HepG2 (cell line): ENCODE results near the gene TULP4. TPM values are rescaled to one million over a fixed set of nuclear protein-coding genes. Genes with fewer than 3 reads are reported as not detected.

Experiments
- ATAC-seq: fragments of 200-7000 bp; cut with Tn5 transposase; 3 replicates; pipeline ENCODE4 v1.9.1; 2020; ENCODE audit warnings: mild to moderate bottlenecking, moderate library complexity
- BruUV-seq: library from RNA; stranded (reverse); fragments of 400-500 nt; replicated peaks from 2 replicates; lab custom pipeline; 2021; lab: Mats Ljungman, UMichigan
- CTCF ChIA-PET: fragments of 300-600 bp; formaldehyde crosslinking; extraction: SDS; loops from one replicate; lab custom pipeline; 2021; ENCODE audit warnings: low total read pairs, inconsistent platforms, low intra/inter-chr PET ratio; lab: Yijun Ruan, JAX
- POLR2A ChIA-PET: fragments of 350-600 bp; sonication (Branson Sonifier 250); formaldehyde crosslinking; loops from one replicate; lab custom pipeline; 2020; ENCODE audit warnings: antibody characterized with exemption, inconsistent platforms; lab: Yijun Ruan, JAX
- DNase-seq: peaks from one replicate; pipeline ENCODE4 v3.0.0-alpha.2; 2015; ENCODE audit warnings: low spot score
- FAIRE-seq: peaks from 3 replicates; lab custom pipeline; 2011; peaks lifted over from hg19 to GRCh38; lab: Jason Lieb, UNC
- H2AFZ ChIP-seq: one replicate; pipeline ENCODE4 v1.6.1; 2011; ENCODE audit warnings: low read length, inconsistent platforms
- H3K27ac ChIP-seq: fragments of 300-600 bp; 3 replicates; pipeline ENCODE4 v1.8.0; 2011; ENCODE audit warnings: mixed run types, mild to moderate bottlenecking, mixed read lengths, low read length, inconsistent platforms; ENCODE audit not compliant: insufficient read depth; ENCODE audit errors: extremely low read length
- H3K27me3 ChIP-seq, 2 experiments: fragments of 200-600 bp in 1 of 2; 2 replicates in 1 of 2; 3 replicates in 1 of 2; pipeline versions ENCODE4 v1.6.0 to v1.8.0; 2011; ENCODE audit warnings: low read length in 2 of 2, mild to moderate bottlenecking in 2 of 2, moderate library complexity in 2 of 2, inconsistent platforms in 1 of 2; ENCODE audit not compliant: insufficient read depth in 2 of 2, control insufficient read depth in 1 of 2
- H3K36me3 ChIP-seq, 2 experiments: fragments of 200-600 bp in 1 of 2; replicated peaks in 1 of 2; 2 replicates in 1 of 2; 3 replicates in 1 of 2; pipeline versions ENCODE4 v1.5.1 to v1.8.0; 2011; ENCODE audit warnings: low read length in 2 of 2, inconsistent platforms in 1 of 2; ENCODE audit not compliant: insufficient read depth in 2 of 2, control insufficient read depth in 1 of 2
- H3K4me1 ChIP-seq: 2 replicates; pipeline ENCODE4 v1.5.1; 2012; ENCODE audit warnings: low read length, inconsistent platforms; ENCODE audit not compliant: insufficient read depth
- H3K4me2 ChIP-seq: 2 replicates; pipeline ENCODE4 v1.6.0; 2011; ENCODE audit warnings: low read depth, low read length, inconsistent platforms
- H3K4me3 ChIP-seq, 3 experiments: fragments of 200-600 bp in 1 of 3; sonication (generic), shearing (Covaris generic) in 1 of 3; replicated peaks in 1 of 3; 2 replicates each; pipeline ENCODE4 v1.5.1; 2011 to 2016; ENCODE audit warnings: low read length in 3 of 3, inconsistent platforms in 2 of 3, low read depth in 2 of 3, mild to moderate bottlenecking in 2 of 3, control low read depth in 1 of 3, mixed read lengths in 1 of 3; ENCODE audit not compliant: insufficient read depth in 1 of 3
- H3K79me2 ChIP-seq: one replicate; pipeline ENCODE4 v1.6.1; 2011; ENCODE audit warnings: low read length, inconsistent platforms; ENCODE audit not compliant: insufficient read depth
- H3K9ac ChIP-seq: 2 replicates; pipeline ENCODE4 v1.6.0; 2011; ENCODE audit warnings: mild to moderate bottlenecking, low read depth, low read length, inconsistent platforms; ENCODE audit not compliant: insufficient read depth
- H3K9me3 ChIP-seq: 2 replicates; pipeline ENCODE4 v1.5.1; 2012; ENCODE audit warnings: mild to moderate bottlenecking, low read length
- H4K20me1 ChIP-seq: 2 replicates; pipeline ENCODE4 v1.6.0; 2011; ENCODE audit warnings: inconsistent platforms, mild to moderate bottlenecking, low read length, moderate library complexity; ENCODE audit not compliant: insufficient read depth
- POLR2AphosphoS2 ChIP-seq: IDR thresholded peaks from 2 replicates; pipeline ENCODE4 v1.6.1; 2011; ENCODE audit warnings: low read depth, low read length, improper control_type of control experiment
- RNF2 ChIP-seq: fragments of 450-650 bp; conservative IDR thresholded peaks from 2 replicates; pipeline ENCODE4 v1.6.1; 2016; ENCODE audit warnings: low read depth
- ZFP1 ChIP-seq: IDR thresholded peaks from 2 replicates; pipeline ENCODE4 v1.6.1; 2016
- ZFP41 ChIP-seq: sonication (generic); formaldehyde crosslinking; IDR thresholded peaks from 2 replicates; pipeline ENCODE4 v1.4.0; 2020; ENCODE audit warnings: mild to moderate bottlenecking, missing genetic modification reagents, borderline replicate concordance
- ZKSCAN5 ChIP-seq: sonication (generic); formaldehyde crosslinking; IDR thresholded peaks from 2 replicates; pipeline ENCODE4 v1.5.1; 2020; ENCODE audit warnings: mild to moderate bottlenecking, missing genetic modification reagents
- ZNF18 ChIP-seq: sonication (generic); formaldehyde crosslinking; IDR thresholded peaks from 2 replicates; pipeline ENCODE4 v1.8.0; 2022; ENCODE audit warnings: mild to moderate bottlenecking, missing genetic modification reagents; ENCODE audit not compliant: insufficient replicate concordance
- ZNF354B ChIP-seq: sonication (generic); formaldehyde crosslinking; IDR thresholded peaks from 2 replicates; pipeline ENCODE4 v1.8.0; 2022; ENCODE audit warnings: mild to moderate bottlenecking, missing genetic modification reagents
- ZNF414 ChIP-seq: sonication (generic); formaldehyde crosslinking; IDR thresholded peaks from 2 replicates; pipeline ENCODE4 v1.5.0; 2020; ENCODE audit warnings: missing genetic modification reagents
- ZNF496 ChIP-seq: sonication (generic); formaldehyde crosslinking; IDR thresholded peaks from 2 replicates; pipeline ENCODE4 v1.8.1; 2023; ENCODE audit warnings: mild to moderate bottlenecking, moderate library complexity, missing genetic modification reagents; ENCODE audit not compliant: insufficient replicate concordance
- whole genome bisulfite sequencing: methylation state at CpG from one replicate; pipeline ENCODE4 v1.1.6; 2017; ENCODE audit warnings: low lambda C conversion rate; 5-methylcytosine and 5-hydroxymethylcytosine counted together
- in situ Hi-C: cut with HindIII; loops from 2 replicates; pipeline ENCODE4 v1.10.0; 2017; ENCODE audit warnings: low pct_unique_long_range_greater_than_20kb; ENCODE audit not compliant: extremely low pct_ligation_motif_present
- intact Hi-C: fragments of 100-400 bp; cut with micrococcal nuclease; formaldehyde crosslinking; loops from one replicate; pipeline ENCODE4 v1.10.0; 2022; ENCODE audit not compliant: unreplicated experiment
- polyA plus RNA-seq, 8 experiments: library from polyadenylated mRNA; depleted of rRNA in 3 of 8; stranded (reverse) in 7 of 8; unstranded in 1 of 8; fragments of >200 nt; fragmentation: Illumina TruSeq in 4 of 8; extraction: Trizol in 4 of 8; gene quantifications; 2 replicates each; pipeline versions ENCODE4 v1.2.1 to v1.2.3, GENCODE V29; 2011 to 2016; ENCODE audit warnings: low read depth in 4 of 8, missing spikeins in 1 of 8, mixed read lengths in 1 of 8; ENCODE audit not compliant: insufficient read depth in 1 of 8
- total RNA-seq, 5 experiments: library from RNA; depleted of rRNA; stranded (reverse); fragments of >200 nt; fragmentation: Illumina TruSeq; extraction: Trizol; gene quantifications; 2 replicates each; pipeline ENCODE4 v1.2.3, GENCODE V29; 2016; ENCODE audit warnings: low read depth in 1 of 5

Gene TULP4
- total and polyA plus RNA-seq, 2 of the 13 experiments (the other 11 are each of a cell fraction or from before 2014, with no cell fraction given) = 21.1 to 122 TPM

GRCh38 chr6:158439255-158439654, 127.0 kb downstream of the TULP4 start:
- 0 out of 2 replicates have a peak, but pooled peaks cover 4% of the 10 kb centered on the region for H3K4me1 ChIP-seq
- no peak overlapping the region for H3K9ac ChIP-seq
- H4K20me1 ChIP-seq = no peaks in the 10 kb centered on the region
- in situ Hi-C loops = no loop called here
- peaks cover 13 to 37% of the 10 kb centered on the region in 2 experiments for H3K36me3 ChIP-seq
- no peaks in the 10 kb centered on the region for H3K9me3 ChIP-seq
- H3K79me2 ChIP-seq = no peaks in the 10 kb centered on the region
- H3K4me2 ChIP-seq = no peak overlapping the region
- no TSS peak for BruUV-seq
- no peak overlapping the region for H3K27ac ChIP-seq
- no peak overlapping the region for H2AFZ ChIP-seq
- intact Hi-C loops = no loop called here
- no peak overlapping the region for H3K4me3 ChIP-seq
- POLR2A ChIA-PET = interaction anchor here (0.6 kb wide), 1 partner anchor 1261 kb away, joined by 4 read pairs; no protein-coding TSS in a partner anchor
- FAIRE-seq (no peak), ATAC-seq (no peak; the same call in 2 of the 3 replicates), DNase-seq (no peak)
- CTCF ChIA-PET = no interaction called here
- no peak for TF ChIP-seq ZFP1
- no peak for TF ChIP-seq ZFP41 (CRISPR knock-in tag)
- TF ChIP-seq RNF2 = no peak
- TF ChIP-seq POLR2AphosphoS2 = no peak
- TF ChIP-seq ZKSCAN5 (CRISPR knock-in tag) = peak; percentile 67; the same call in 1 of the 2 replicates
- TF ChIP-seq ZNF414 (CRISPR knock-in tag) = no peak
- TF ChIP-seq ZNF496 (CRISPR knock-in tag) = no peak
- H3K27me3 ChIP-seq = no peaks in the 10 kb centered on the region

GRCh38 chr6:158441716-158442215, 129.5 kb downstream of the TULP4 start:
- peaks cover 8 to 20% of the 10 kb centered on the region in 2 experiments; a peak in 4 of 5 replicates for H3K36me3 ChIP-seq
- DNase-seq = no peak
- no TSS peak for BruUV-seq
- 94% methylated on average over 7 of the region's 7 CpGs for WGBS
- no peak for FAIRE-seq
- 0 out of 2 replicates have a peak, but pooled peaks cover 4% of the 10 kb centered on the region for H3K4me1 ChIP-seq
- ChIA-PET CTCF (no interaction called here), POLR2A (no interaction called here)
- H3K27me3 ChIP-seq = no peaks in the 10 kb centered on the region
- H3K79me2 ChIP-seq = no peaks in the 10 kb centered on the region
- no peaks in the 10 kb centered on the region for H3K9me3 ChIP-seq
- in situ Hi-C loops = no loop called here
- H4K20me1 ChIP-seq = no peaks in the 10 kb centered on the region
- ATAC-seq = no peak
- no peak overlapping the region for H3K27ac ChIP-seq
- no peak overlapping the region for H3K4me3 ChIP-seq
- TF ChIP-seq ZNF18 (no peak), ZNF354B (CRISPR knock-in tag) (no peak)
- H3K9ac ChIP-seq = no peak overlapping the region
- no peak overlapping the region for H3K4me2 ChIP-seq
- intact Hi-C loops = no loop called here
- no peak overlapping the region for H2AFZ ChIP-seq
